HepG2 (cell line): ENCODE measurements around the gene TUBB3. TPM values are rescaled to one million over a fixed set of nuclear protein-coding genes. Genes with fewer than 3 reads are reported as not detected.
A peak's percentile ranks its signal among the peaks of the same experiment; 100 is the strongest.

Experiments used
- ARNT ChIP-seq: fragments of 450-650 bp; IDR thresholded peaks from 2 replicates; pipeline ENCODE4 v1.6.1; 2017
- BHLHE40 ChIP-seq: IDR thresholded peaks from 2 replicates; pipeline ENCODE4 v1.6.1; 2011; ENCODE audit warnings: low read length, improper control_type of control experiment
- BRCA1 ChIP-seq: sonication (generic); formaldehyde crosslinking; IDR thresholded peaks from 2 replicates; pipeline ENCODE4 v1.4.0; 2020; ENCODE audit warnings: missing genetic modification reagents
- DZIP1 ChIP-seq: sonication (generic); formaldehyde crosslinking; IDR thresholded peaks from 2 replicates; pipeline ENCODE4 v1.5.0; 2020; ENCODE audit warnings: mild to moderate bottlenecking, missing genetic modification reagents
- FOXA3 ChIP-seq: IDR thresholded peaks from 2 replicates; pipeline ENCODE4 v1.6.1; 2016; ENCODE audit warnings: missing genetic modification reagents, missing compliant biosample characterization
- HOXA7 ChIP-seq: sonication (generic); formaldehyde crosslinking; IDR thresholded peaks from 2 replicates; pipeline ENCODE4 v1.8.1; 2022; ENCODE audit warnings: mild to moderate bottlenecking, missing genetic modification reagents, moderate library complexity
- JUNB ChIP-seq: sonication (generic); formaldehyde crosslinking; IDR thresholded peaks from 2 replicates; pipeline ENCODE4 v1.8.0; 2022; ENCODE audit warnings: missing genetic modification reagents, mild to moderate bottlenecking, borderline replicate concordance
- KLF13 ChIP-seq: sonication (generic); formaldehyde crosslinking; IDR thresholded peaks from 2 replicates; pipeline ENCODE4 v1.4.0; 2020; ENCODE audit warnings: mild to moderate bottlenecking, missing genetic modification reagents
- MXI1 ChIP-seq: IDR thresholded peaks from 3 replicates; pipeline ENCODE4 v1.6.1; 2012; ENCODE audit warnings: low read depth, low read length, inconsistent platforms, borderline replicate concordance
- NR2F2 ChIP-seq: IDR thresholded peaks from 2 replicates; pipeline ENCODE4 v1.6.1; 2012; ENCODE audit warnings: low read depth, inconsistent platforms, borderline replicate concordance
- PATZ1 ChIP-seq: sonication (generic); formaldehyde crosslinking; IDR thresholded peaks from 2 replicates; pipeline ENCODE4 v1.4.0; 2020; ENCODE audit warnings: missing genetic modification reagents
- PREB ChIP-seq: sonication (generic); formaldehyde crosslinking; IDR thresholded peaks from 2 replicates; pipeline ENCODE4 v1.4.0; 2020; ENCODE audit warnings: missing genetic modification reagents
- SATB2 ChIP-seq: sonication (generic); formaldehyde crosslinking; IDR thresholded peaks from 2 replicates; pipeline ENCODE4 v1.5.0; 2020; ENCODE audit warnings: missing genetic modification reagents
- SRSF9 ChIP-seq: fragments of 200-400 bp; formaldehyde crosslinking; IDR thresholded peaks from 2 replicates; pipeline ENCODE4 v1.6.1; 2018; ENCODE audit warnings: borderline replicate concordance, mild to moderate bottlenecking, low read depth, low read length; ENCODE audit not compliant: insufficient read depth, poor library complexity, severe bottlenecking
- TOPORS ChIP-seq: sonication (generic); formaldehyde crosslinking; IDR thresholded peaks from 2 replicates; pipeline ENCODE4 v1.8.0; 2023; ENCODE audit warnings: mild to moderate bottlenecking, missing genetic modification reagents
- TP53 ChIP-seq: sonication (generic); formaldehyde crosslinking; conservative IDR thresholded peaks from 2 replicates; pipeline ENCODE4 v1.4.0; 2020; ENCODE audit warnings: missing genetic modification reagents
- ZNF24 ChIP-seq: fragments of 450-650 bp; IDR thresholded peaks from 2 replicates; pipeline ENCODE4 v1.6.1; 2017; ENCODE audit warnings: antibody characterized with exemption, mild to moderate bottlenecking
- ZNF280D ChIP-seq: sonication (generic); formaldehyde crosslinking; IDR thresholded peaks from 2 replicates; pipeline ENCODE4 v1.5.1; 2020; ENCODE audit warnings: mild to moderate bottlenecking, missing genetic modification reagents
- ZNF451 ChIP-seq: sonication (generic); formaldehyde crosslinking; IDR thresholded peaks from 2 replicates; pipeline ENCODE4 v1.5.0; 2020; ENCODE audit warnings: mild to moderate bottlenecking, missing genetic modification reagents
- ZNF589 ChIP-seq: sonication (generic); formaldehyde crosslinking; conservative IDR thresholded peaks from 2 replicates; pipeline ENCODE4 v1.8.0; 2022; ENCODE audit warnings: mild to moderate bottlenecking, moderate library complexity, missing genetic modification reagents
- ZNF619 ChIP-seq: sonication (generic); formaldehyde crosslinking; IDR thresholded peaks from 2 replicates; pipeline ENCODE4 v1.4.0; 2020; ENCODE audit warnings: mild to moderate bottlenecking, missing genetic modification reagents
- ZNF781 ChIP-seq: sonication (generic); formaldehyde crosslinking; IDR thresholded peaks from 2 replicates; pipeline ENCODE4 v1.5.1; 2020; ENCODE audit warnings: borderline replicate concordance, mild to moderate bottlenecking, missing genetic modification reagents; ENCODE audit errors: not compliant biosample characterization
- polyA plus RNA-seq, 8 experiments: library from polyadenylated mRNA; depleted of rRNA in 3 of 8; stranded (reverse) in 7 of 8; unstranded in 1 of 8; fragments of >200 nt; fragmentation: Illumina TruSeq in 4 of 8; extraction: Trizol in 4 of 8; gene quantifications; 2 replicates each; pipeline versions ENCODE4 v1.2.1 to v1.2.3, GENCODE V29; 2011 to 2016; ENCODE audit warnings: low read depth in 4 of 8, missing spikeins in 1 of 8, mixed read lengths in 1 of 8; ENCODE audit not compliant: insufficient read depth in 1 of 8
- total RNA-seq, 5 experiments: library from RNA; depleted of rRNA; stranded (reverse); fragments of >200 nt; fragmentation: Illumina TruSeq; extraction: Trizol; gene quantifications; 2 replicates each; pipeline ENCODE4 v1.2.3, GENCODE V29; 2016; ENCODE audit warnings: low read depth in 1 of 5

Gene TUBB3
- total and polyA plus RNA-seq, 2 of the 13 experiments (the other 11 are each of a cell fraction or from before 2014, with no cell fraction given) = 110 to 185 TPM

GRCh38 chr16:89922884-89923639 is at the start of gene TUBB3 (continued):
- TF ChIP-seq ZNF589 (CRISPR knock-in tag) = 0 out of 2 replicates have a peak, but pooled peaks have one; percentile 10
- TF ChIP-seq BHLHE40 = peak; percentile 28
- TF ChIP-seq FOXA3 (CRISPR knock-in tag) = peak; percentile 10; the same call in 1 of the 2 replicates
- TF ChIP-seq SATB2 = no peak
- no peak for TF ChIP-seq KLF13
- no peak for TF ChIP-seq ZNF619 (CRISPR knock-in tag)
- TF ChIP-seq ARNT = no peak
- no peak for TF ChIP-seq JUNB (CRISPR knock-in tag)
- TF ChIP-seq TP53 (CRISPR knock-in tag) = no peak
- no peak for TF ChIP-seq ZNF280D (CRISPR knock-in tag)
- TF ChIP-seq MXI1 = peak; percentile 77; the same call in 2 of the 3 replicates
- TF ChIP-seq BRCA1 (CRISPR knock-in tag) = no peak
- no peak for TF ChIP-seq ZNF781 (CRISPR knock-in tag)
- peak; percentile 86 for TF ChIP-seq DZIP1 (CRISPR knock-in tag)
- TF ChIP-seq PREB (CRISPR knock-in tag) = no peak
- peak; percentile 65; the same call in 1 of the 2 replicates for TF ChIP-seq ZNF451 (CRISPR knock-in tag)
- TF ChIP-seq PATZ1 (CRISPR knock-in tag) = peak; percentile 97
- no peak for TF ChIP-seq HOXA7 (CRISPR knock-in tag)
- TF ChIP-seq NR2F2 = no peak
- peak; percentile 25 for TF ChIP-seq TOPORS (CRISPR knock-in tag)
- TF ChIP-seq SRSF9 = no peak
- TF ChIP-seq ZNF24 = no peak
